Esophagus muscularis mucosa (tissue), 4 donors: ENCODE measurements around the gene ARHGAP23.

Source experiments
- EP300 ChIP-seq: sonication (generic); formaldehyde crosslinking; IDR thresholded peaks from one replicate; pipeline ENCODE4 v1.6.1; 2017; ENCODE audit warnings: antibody characterized with exemption
- POLR2AphosphoS5 ChIP-seq, 2 donors: sonication (generic); formaldehyde crosslinking; IDR thresholded peaks; one replicate each; pipeline ENCODE4 v1.6.1; 2017; ENCODE audit warnings: antibody characterized with exemption in 2 of 2
- TF ChIP-seq, protein P1 (sequence below), 3 experiments: fragments of 200-600 bp in 2 of 3; fragments of 450-650 bp in 1 of 3; sonication (generic) in 2 of 3; IDR thresholded peaks; one replicate each; pipeline ENCODE4 v1.5.1; 2017 to 2019; ENCODE audit warnings: antibody characterized with exemption in 3 of 3, mild to moderate bottlenecking in 2 of 3, moderate library complexity in 1 of 3

DNA sequence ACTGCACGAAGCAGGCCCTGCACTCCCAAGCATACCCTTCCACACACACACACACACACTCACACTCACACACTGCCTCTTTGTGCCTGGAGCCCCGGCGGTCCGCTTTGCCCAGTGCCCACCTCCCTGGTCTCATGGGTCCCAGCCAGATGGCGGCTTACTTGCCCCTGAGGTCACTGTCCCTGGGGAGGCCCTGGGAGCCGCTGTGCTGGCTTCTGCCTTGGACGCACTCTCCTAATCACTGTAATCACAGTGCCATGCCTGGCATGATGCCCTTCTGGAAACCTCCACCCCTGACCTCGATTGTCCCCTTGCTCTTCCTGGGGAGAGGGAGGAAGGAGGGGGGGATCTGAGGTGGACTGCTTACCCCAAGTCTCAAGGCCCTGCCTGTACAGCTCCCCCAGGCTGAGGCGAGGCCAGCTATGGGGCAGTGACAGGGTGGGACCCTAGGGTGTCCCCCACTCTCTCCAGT, 36.0 kb downstream of the ARHGAP23 start:
- TF ChIP-seq, protein P1, sequence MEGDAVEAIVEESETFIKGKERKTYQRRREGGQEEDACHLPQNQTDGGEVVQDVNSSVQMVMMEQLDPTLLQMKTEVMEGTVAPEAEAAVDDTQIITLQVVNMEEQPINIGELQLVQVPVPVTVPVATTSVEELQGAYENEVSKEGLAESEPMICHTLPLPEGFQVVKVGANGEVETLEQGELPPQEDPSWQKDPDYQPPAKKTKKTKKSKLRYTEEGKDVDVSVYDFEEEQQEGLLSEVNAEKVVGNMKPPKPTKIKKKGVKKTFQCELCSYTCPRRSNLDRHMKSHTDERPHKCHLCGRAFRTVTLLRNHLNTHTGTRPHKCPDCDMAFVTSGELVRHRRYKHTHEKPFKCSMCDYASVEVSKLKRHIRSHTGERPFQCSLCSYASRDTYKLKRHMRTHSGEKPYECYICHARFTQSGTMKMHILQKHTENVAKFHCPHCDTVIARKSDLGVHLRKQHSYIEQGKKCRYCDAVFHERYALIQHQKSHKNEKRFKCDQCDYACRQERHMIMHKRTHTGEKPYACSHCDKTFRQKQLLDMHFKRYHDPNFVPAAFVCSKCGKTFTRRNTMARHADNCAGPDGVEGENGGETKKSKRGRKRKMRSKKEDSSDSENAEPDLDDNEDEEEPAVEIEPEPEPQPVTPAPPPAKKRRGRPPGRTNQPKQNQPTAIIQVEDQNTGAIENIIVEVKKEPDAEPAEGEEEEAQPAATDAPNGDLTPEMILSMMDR (IDR thresholded peaks at IDR 0.05): no peak
- TF ChIP-seq POLR2AphosphoS5 (IDR thresholded peaks at IDR 0.05) (no peak), EP300 (no peak)
